Measurements from ENCODE around the gene GOLGA8R.
"Not testable (repeated sequence)": the region's sequence is repeated elsewhere in the genome, so short reads cannot be mapped to it uniquely, and the experiment has no call there.

GOLGA8R gene, protein sequence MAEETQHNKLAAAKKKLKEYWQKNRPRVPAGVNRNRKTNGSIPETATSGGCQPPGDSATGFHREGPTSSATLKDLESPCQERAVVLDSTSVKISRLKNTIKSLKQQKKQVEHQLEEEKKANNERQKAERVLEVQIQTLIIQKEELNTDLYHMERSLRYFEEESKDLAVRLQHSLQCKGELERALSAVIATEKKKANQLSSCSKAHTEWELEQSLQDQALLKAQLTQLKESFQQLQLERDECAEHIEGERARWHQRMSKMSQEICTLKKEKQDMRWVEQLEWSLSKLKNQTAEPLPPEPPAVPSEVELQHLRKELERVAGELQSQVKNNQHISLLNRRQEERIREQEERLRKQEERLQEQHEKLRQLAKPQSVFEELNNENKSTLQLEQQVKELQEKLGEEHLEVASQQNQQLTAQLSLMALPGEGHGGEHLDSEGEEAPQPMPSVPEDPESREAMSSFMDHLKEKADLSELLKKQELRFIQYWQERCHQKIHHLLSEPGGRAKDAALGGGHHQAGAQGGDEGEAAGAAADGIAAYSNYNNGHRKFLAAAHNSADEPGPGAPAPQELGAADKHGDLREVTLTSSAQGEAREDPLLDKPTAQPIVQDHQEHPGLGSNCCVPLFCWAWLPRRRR

DNA sequence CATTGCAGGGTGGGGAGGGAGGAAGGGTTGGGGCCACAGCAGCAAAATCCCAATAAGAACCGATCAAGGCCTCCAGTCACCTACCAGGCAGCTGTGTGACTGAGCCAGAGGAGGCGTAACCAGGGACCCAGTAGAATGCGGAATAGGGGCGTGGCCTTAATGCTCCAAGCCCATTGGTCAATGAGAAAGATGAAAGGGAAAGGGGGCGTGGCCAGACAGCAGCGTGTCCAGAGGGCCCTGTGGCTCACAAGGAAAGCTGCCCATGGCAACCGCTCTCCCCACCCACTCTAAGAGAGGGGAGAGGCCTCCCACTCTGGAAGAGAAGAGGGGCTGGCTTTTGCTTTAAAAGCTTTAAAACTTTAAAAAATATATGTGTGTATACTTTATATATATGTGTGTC, at the start of gene GOLGA8R:
Gene GOLGA8R, minus strand, starts transcription at position 101 of the 400 bp plus-strand sequence. Its CDS starts 98 bp downstream, at position 3.
- DNase-seq, result not testable (repeated sequence)

DNA sequence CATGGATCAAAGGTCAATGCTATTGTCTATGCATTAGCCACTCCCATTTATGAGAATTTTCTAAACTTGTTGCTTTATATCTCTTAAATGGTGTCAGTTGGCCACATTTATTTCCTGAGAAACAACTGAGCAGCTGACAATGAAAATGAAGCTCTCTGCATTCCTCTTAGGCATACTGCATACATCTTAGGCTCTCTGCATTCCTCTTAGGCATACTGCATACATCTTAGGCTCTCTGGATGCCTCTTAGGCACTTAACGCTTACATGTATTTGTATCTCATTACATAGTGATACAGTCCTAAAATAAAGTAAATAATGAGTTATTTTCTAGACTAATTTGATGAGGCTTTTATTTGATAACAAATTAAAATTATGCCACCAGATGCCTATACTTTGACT, 49.8 kb upstream of the GOLGA8R start:
- not testable (repeated sequence) for DNase-seq

DNA sequence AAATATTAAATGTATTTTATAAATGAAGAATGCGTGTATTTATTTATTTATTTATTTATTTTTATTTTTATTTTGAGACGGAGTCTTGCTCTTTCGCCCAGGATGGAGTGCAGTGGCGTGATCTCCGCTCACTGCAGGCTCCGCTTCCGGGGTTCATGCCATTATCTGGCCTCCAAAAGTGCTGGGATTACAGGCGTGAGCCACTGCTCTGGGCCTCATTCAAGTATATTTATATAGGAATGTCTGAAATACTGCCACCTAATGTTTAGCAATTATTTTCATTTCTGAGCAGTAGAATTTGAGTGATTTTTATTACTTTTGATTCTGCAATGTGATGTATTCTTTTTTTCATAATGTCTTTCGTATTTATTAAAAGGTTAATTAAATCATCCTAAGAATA, 48.1 kb upstream of the GOLGA8R start:
- not testable (repeated sequence) for DNase-seq

DNA sequence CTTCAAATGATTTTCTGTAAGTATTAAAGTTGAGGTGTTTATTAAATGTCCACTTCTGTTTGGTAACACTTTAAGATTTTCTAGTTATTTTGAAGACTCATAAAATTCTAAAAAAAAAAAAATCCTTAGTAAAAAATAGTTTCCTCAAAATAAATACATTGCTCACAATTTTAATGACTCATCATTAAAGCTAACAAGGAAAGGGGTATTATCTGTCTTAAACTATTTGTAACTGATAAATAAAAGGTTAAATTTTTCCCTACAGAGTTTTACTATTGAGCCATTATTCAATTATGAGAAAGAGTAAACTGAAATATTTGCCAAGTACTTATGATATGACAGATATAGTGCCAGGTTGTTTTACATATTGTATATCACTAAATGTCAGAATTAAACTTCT, 38.6 kb upstream of the GOLGA8R start:
- DNase-seq, result not testable (repeated sequence)

DNA sequence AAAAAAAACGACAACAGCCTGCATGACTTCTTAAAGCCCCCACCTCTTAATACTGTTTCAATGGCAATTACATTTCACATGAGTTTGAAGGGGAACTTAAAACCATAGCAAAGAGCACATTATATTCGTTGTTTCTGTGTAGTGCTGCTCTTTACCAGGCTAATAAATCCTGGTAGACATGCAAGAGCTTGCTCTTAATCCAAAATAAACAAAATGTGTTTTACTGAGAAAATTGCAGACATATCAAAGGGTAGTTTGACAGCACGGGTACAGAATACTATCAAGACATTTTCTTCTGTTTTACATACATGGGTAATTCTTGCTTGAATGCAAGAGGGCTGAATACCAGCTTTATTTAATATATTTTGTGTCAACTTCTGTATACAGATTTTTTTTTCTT, 24.3 kb upstream of the GOLGA8R start:
- not testable (repeated sequence) for DNase-seq

DNA sequence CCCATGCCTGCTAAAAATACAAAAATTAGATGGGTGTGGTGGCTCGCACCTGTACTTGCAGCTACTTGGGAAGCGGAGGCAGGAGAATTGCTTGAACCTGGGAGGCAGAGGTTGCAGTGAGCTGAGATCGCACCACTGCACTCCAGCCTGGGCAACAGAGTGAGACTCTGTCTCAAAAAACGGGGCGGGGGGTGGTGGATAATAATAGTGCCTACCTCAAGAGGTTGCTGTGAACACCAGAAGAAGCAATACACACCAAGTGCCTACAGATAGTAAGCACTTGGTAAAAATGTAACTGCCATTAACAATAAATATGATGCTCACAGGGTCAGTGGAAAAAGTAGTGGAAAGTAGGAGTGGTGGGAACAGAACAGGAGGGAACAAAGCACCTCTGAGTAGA, 21.8 kb upstream of the GOLGA8R start:
- DNase-seq, result not testable (repeated sequence)

DNA sequence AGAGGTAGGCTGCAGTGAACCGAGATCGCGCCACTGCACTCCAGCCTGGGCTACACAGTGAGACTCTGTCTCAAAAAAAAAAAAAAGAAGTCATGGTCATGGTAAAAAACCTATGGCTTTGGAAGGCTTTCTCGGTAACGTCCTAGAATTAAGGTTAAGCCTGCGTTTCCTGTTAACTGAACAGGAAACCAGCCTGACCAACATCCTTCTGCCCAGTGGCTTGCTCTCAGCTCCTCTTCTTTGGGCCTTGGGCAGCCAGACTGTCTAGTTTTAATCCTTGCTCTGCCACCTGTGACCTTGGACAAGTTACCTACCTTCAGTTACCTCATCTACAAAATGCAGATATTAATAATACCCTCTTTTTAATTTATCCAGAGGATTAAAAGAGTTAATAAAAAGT, 6.7 kb upstream of the GOLGA8R start:
- not testable (repeated sequence) for DNase-seq

DNA sequence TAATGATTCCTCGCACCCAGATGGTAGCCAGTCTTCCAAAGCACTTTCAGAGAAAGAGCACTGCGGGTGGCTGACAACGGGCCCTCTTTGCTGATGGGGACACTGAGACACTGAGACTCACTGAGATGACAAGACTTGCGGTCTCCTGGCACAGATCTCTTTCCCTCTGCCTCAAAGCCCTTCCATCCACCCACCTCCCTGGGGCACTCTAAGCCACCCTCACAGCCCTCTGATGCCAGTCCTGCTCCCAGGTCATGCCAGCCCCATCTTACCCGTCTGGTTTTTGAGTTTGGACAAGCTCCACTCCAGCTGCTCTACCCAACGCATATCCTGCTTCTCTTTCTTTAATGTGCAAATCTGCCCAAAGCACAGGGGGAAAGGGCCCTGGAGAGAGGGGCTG, 6.4 kb downstream of the GOLGA8R start:
- DNase-seq, result not testable (repeated sequence)

DNA sequence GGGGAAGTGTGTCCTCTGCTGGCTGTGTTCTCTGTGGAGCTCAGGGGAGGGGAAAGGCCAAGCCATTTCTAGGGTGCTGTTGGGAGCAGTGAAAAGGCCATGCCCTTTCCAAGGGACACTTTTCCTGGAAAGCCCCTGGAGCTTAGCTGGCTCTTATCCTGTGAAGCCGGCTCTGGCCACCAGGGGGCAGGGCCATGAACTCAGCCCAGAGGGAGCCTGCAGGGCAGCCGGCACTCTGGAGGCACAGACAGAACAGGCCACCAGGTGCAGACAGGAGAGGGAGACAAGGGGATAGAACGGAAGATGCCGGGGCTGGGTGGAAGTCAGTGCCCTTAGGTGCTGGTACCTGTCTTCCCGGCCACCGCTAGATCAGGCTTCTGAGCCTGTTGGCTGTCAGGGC, 15.1 kb downstream of the GOLGA8R start:
- peak; percentile 77 for DNase-seq

DNA sequence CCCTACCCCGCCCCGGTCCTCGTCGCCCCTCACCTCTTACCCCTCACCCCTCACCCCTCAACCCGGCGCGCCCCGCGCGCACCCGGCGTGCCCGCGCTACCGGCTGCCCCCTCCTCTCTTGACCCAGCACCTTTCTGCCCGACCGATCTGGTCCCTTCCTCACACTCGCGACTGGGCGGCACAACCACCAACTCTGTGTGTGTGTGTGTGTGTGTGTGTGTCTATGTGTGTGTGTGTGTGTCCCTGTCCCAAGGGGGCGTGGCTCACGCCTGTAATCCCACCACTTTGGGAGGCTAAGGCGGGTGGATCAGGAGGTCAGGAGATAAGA, 20.4 kb downstream of the GOLGA8R start:
- not testable (repeated sequence) for DNase-seq

DNA sequence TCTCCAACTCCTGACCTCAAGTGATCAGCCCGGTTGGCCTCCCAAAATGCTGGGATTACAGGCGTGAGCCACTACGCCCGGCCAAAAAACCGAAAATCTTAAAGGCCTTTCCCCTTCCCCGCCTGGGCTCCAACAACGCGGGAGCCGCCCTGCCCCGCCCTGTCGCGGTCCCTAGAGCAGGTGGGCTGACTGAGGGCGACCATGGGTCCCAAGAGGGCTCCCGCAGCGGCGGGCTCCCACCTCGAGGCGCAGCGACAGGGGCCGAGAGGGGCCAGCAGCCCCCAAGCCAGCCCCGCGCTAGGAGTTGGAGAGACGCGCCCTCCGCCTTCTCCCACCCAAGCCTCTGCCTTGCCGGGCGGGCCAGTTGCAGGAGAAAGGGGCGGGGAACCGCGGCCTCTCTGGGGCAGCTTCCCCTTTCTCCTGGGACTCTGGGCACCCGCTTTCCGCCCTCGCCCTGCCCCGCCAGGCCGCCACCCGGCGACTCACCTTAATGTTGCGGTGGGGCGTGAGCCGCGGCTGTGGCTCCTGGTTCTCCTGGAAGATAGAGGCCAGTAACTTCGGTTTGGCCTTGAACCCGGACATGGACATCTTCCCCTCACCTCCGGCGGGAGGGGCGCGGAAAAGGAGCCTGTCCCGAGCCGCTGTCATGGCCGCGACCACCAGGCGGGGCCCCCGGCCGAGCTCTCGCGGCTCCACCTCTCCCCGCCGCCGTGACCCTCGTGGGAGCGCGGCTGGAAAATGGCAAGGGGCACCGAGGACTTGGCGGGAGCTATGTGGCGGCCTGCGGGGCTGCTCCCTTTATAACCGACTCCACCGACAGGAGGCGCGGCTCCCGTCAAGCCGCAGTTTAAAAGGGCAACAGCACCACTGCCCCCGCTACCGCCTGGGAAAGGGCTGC, 21.0 kb downstream of the GOLGA8R start, which contains the start of gene CHRFAM7A:
Gene CHRFAM7A, minus strand, starts transcription at position 775 of the 898 bp plus-strand sequence. CDS start 10,189 bp downstream, outside the sequence.
- DNase-seq, result not testable (repeated sequence)

DNA sequence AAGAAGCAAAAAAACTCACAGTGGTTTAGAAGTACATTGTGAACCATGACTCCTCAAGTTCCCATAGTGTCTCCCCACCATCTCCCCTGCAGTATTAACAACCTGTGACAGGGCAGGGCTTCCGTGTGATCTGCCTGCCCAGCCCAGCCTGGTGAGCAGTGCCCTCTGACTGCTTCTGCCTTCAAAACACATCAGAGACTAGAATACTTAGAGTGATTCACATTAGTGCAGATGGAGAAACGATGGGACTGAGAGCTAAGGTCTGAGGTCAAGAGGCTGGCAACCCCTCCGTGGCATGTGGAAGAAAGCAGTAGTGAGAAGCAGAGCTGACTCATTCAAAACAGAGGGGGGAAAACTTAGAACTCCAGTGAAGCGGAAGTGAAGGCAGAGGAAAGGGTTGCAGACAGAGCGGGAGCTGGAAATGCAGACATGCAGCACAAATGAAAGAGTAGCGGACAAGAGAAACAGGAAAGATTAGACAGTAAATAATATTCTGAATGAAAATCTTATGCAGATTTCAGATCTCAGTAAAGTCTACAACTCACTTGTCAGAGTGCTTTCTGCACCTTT, 27.7 kb downstream of the GOLGA8R start:
- DNase-seq, result not testable (repeated sequence)

DNA sequence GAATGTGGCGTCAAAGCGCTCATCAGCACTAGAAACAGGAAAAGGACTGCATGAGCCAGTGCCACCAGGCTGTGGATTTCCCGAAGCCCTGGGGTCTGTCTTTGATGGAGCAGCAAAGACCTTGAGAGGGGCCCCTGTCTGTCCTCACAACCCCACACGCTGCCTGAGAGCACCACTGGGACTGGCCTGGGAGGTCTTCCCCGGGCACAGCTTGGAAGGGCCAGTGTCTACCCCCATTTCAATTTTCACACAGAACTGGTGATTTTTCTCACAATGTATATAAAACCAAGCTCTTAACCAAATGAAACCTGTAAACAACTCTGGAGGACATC, 37.0 kb downstream of the GOLGA8R start:
- not testable (repeated sequence) for DNase-seq

DNA sequence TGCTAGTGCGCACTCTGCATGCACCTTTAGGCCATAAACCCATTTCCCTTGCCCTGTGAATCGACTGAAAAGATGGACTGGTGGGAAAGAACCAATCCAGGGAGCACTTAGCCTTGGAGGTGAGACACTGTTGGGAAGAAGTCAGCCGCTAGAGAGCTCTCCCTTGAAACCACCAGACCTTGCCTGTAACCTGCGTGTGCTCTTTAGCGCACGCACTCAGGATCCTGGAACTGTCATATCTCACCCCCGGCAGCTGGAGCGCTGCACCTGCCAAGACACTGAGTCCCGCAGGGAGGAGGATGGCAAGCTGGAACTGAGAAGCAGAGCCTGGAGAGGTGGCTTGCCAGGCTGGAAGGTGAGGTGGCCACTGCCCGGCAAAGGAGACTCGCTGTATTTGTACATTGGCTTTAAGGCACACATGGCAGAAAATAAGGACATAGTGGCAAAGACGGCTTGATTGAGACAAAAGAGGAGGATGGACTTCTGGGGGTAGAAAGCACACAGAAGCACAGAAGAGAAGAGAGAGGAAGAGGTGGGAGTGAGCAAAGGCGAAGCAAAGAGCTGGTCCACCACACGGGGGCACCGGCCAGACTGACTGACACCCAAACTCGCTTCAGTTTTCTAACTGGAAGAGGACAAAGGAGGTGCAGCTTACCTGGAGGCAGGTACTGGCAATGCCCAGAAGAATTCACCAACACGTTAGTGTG, 37.5 kb downstream of the GOLGA8R start:
- DNase-seq, result not testable (repeated sequence)

DNA sequence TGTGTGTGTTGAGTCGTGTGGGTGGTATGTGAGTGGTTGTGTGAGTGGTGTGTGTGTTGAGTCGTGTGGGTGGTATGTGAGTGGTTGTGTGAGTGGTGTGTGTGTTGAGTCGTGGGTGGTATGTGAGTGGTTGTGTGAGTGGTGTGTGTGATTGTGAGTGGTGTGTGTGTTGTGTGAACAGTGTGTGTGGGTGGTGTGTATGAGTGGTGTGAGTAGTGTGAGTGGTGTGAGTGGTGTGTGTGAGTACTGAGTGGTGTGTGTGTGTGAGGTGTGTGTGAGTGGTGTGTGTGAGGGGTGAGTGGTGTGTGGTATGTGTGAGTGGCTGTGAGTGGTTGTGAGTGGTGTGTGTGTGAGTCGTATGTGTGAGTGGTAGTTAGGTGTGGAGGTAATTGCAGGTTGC, 38.2 kb downstream of the GOLGA8R start:
- not testable (repeated sequence) for DNase-seq

DNA sequence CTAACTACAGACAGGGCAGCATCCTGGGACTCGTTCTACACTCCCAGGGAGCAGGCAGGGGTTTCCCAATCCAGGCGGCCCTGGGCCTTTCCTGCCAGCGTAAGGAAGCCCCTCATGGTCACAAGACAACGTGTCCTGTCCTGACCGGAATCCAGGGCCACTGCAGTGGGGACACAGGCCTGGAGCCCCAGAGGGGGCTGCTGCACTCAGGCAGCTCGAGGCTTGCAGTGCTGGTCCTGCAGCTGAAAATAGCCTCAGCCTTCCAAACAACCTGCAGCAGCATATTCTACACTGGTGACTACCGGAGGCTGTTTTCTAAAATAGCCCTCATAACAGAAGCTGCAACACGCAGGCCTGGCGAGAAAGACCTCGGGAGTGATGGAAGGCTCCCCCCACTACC, 39.2 kb downstream of the GOLGA8R start:
- not testable (repeated sequence) for DNase-seq

DNA sequence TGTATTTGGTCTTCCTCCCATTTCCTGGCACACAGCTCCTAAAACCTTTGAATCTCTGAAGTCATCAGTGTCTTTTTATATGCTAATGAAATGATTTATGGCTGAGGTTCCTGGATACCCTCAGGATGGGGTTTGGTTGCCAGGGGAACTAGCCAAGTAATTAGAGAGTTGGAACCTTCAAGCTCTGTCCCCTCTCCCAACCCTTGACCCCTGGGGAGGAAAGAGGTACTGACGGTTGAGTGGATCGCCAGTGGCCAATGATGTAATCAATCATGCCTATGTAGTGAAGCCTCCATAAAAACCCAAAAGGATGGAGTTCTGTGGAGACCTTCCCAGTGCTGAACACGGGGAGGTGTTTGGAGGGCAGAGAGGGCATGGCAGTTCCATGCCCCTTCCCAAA, 45.8 kb downstream of the GOLGA8R start:
- not testable (repeated sequence) for DNase-seq

DNA sequence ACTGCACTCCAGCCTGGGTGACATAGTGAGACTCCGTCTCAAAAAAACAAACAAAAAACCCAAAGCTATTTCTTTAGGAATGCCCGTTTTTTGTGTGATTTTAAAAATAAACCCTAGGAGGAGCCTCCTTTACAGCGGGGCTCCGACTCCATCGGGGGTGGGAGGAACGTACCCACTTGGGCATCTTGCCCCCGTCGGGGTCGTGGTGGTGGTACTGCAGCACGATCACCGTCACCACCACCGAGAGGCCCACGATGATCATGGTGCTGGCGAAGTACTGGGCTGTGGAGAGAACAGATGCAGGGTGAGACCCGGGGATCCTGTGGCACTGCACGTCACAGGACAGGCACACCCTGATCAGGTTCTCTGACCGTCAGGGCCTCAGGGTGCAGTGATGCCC, 46.8 kb downstream of the GOLGA8R start:
- not testable (repeated sequence) for DNase-seq

DNA sequence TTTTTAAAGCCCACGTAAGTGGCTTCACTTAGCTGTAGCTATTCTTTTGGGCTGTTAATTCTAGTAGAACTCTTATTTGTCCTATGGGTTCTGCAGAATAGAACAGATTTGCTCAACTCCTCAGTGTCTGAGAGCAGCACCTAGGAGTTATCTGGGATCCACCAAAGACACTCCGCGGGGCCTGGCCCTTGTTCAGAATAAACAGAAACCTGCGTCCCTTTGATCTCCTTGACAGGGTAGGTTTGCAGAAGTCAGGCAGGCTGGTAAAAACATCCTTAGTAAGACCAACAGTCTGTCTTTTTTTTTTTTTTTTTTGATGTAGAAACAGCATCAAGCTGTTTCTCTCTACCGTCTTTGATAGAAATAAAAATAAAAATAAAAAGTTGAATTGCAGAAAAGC, 52.7 kb downstream of the GOLGA8R start:
- DNase-seq, result not testable (repeated sequence)

DNA sequence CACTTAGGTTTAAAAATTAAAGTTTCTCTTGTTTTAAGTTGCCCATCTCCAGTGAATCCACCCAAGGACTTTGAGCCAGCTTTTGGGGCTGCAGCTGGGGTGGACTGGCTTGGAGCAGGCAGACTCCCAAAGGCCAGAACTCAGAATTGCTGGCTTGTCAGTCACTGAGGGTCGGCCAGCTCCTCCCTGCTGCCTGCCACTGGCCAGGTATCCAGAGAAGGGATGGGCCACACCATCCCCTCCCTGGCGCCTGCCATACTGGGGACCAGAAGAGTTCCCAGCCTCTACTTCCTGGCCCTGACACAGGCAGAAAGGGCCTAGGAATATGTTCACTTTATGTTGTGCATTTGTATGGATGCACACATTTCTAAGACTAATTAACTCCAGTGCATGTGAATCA, 53.1 kb downstream of the GOLGA8R start:
- not testable (repeated sequence) for DNase-seq

DNA sequence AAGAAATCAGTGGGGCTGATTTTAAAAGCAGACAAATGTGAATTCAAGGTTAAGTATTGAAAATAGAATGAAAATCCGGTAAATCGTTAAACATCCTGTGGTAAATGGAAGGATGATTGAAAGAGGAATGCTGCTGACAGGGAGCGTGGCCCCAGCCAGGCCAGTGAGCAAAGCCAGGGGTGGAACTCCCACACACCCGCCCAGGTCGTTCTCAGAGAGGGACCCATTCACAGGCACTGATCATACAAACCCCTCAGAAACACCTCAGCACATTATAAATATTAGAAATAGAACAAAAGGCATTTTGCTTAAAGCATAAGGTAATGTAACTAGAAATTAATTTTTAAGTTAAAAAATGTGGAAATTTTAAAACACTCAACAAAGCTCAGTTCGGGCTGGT, 59.0 kb downstream of the GOLGA8R start:
- not testable (repeated sequence) for DNase-seq

Measured in activated T-cell treated with anti-CD3 and anti-CD28 coated beads, Interleukin-2, amount 50 U/mL, for 1 hour (primary cell).